WTC11 (cell line): ENCODE results near the gene SYNGR3. TPM values are rescaled to one million over a fixed set of nuclear protein-coding genes. Genes with fewer than 3 reads are reported as not detected.
A peak's percentile ranks its signal among the peaks of the same experiment; 100 is the strongest.

Experiments used
- ATAC-seq: fragments of 200-7000 bp; cut with Tn5 transposase; 2 replicates; pipeline ENCODE4 v1.10.0; 2021; ENCODE audit warnings: mild to moderate bottlenecking, moderate library complexity
- CTCF ChIA-PET: fragments of 300-600 bp; sonication (Branson Sonifier 250); formaldehyde crosslinking; loops from one replicate; lab custom pipeline; 2021; ENCODE audit warnings: antibody characterized with exemption; lab: Charles Lee
- POLR2A ChIA-PET: fragments of 350-600 bp; sonication (Branson Sonifier 250); formaldehyde crosslinking; loops from one replicate; lab custom pipeline; 2021; ENCODE audit warnings: antibody characterized with exemption; lab: Charles Lee
- DNase-seq: peaks from one replicate; pipeline ENCODE4 v3.0.0; 2021; ENCODE audit warnings: low spot score
- H3K27ac Mint-ChIP-seq: 2 replicates; pipeline ENCODE4 v1.8.0; 2021; ENCODE audit warnings: mixed read lengths
- H3K27me3 Mint-ChIP-seq: 2 replicates; pipeline ENCODE4 v1.8.0; 2021; ENCODE audit warnings: low read depth, mild to moderate bottlenecking, moderate library complexity, mixed read lengths
- H3K36me3 Mint-ChIP-seq: 2 replicates; pipeline ENCODE4 v1.8.0; 2021; ENCODE audit warnings: mixed read lengths
- H3K4me1 Mint-ChIP-seq: 2 replicates; pipeline ENCODE4 v1.8.0; 2022; ENCODE audit warnings: mixed read lengths
- H3K4me3 Mint-ChIP-seq: 2 replicates; pipeline ENCODE4 v1.8.0; 2021; ENCODE audit warnings: mild to moderate bottlenecking, moderate library complexity, mixed read lengths
- H3K9me3 Mint-ChIP-seq: 2 replicates; pipeline ENCODE4 v1.8.0; 2021; ENCODE audit warnings: mixed read lengths
- ETV6 ChIP-seq: sonication (generic); formaldehyde crosslinking; IDR thresholded peaks from 2 replicates; pipeline ENCODE4 v1.8.1; 2022; ENCODE audit warnings: mild to moderate bottlenecking, missing genetic modification reagents
- FOXP1 ChIP-seq: sonication (generic); formaldehyde crosslinking; IDR thresholded peaks from 2 replicates; pipeline ENCODE4 v1.8.0; 2022; ENCODE audit warnings: missing genetic modification reagents, mild to moderate bottlenecking, moderate library complexity, borderline replicate concordance
- GABPB1 ChIP-seq: sonication (generic); formaldehyde crosslinking; IDR thresholded peaks from 2 replicates; pipeline ENCODE4 v1.8.1; 2023; ENCODE audit warnings: mild to moderate bottlenecking, missing genetic modification reagents
- IRF2 ChIP-seq: sonication (generic); formaldehyde crosslinking; IDR thresholded peaks from 2 replicates; pipeline ENCODE4 v1.8.0; 2022; ENCODE audit warnings: low read depth, missing genetic modification reagents, borderline replicate concordance
- KAT7 ChIP-seq: sonication (generic); formaldehyde crosslinking; IDR thresholded peaks from 2 replicates; pipeline ENCODE4 v1.8.1; 2023; ENCODE audit warnings: missing genetic modification reagents, mild to moderate bottlenecking, borderline replicate concordance
- OVOL2 ChIP-seq: fragments of 250-450 bp; sonication (Bioruptor Pico); IDR thresholded peaks from 2 replicates; pipeline ENCODE4 v1.9.0; 2021; ENCODE audit warnings: mild to moderate bottlenecking, borderline replicate concordance
- PRRX2 ChIP-seq: fragments of 250-450 bp; sonication (Bioruptor Pico); IDR thresholded peaks from 2 replicates; pipeline ENCODE4 v1.8.0; 2021; ENCODE audit warnings: mild to moderate bottlenecking
- SMAD3 ChIP-seq: sonication (generic); formaldehyde crosslinking; IDR thresholded peaks from 2 replicates; pipeline ENCODE4 v1.8.0; 2022; ENCODE audit warnings: missing genetic modification reagents, mild to moderate bottlenecking, borderline replicate concordance
- SMAD4 ChIP-seq: sonication (generic); formaldehyde crosslinking; IDR thresholded peaks from 2 replicates; pipeline ENCODE4 v1.8.0; 2022; ENCODE audit warnings: mild to moderate bottlenecking, missing genetic modification reagents
- SOX15 ChIP-seq: fragments of 250-450 bp; sonication (Bioruptor Pico); IDR thresholded peaks from 2 replicates; pipeline ENCODE4 v1.9.0; 2021; ENCODE audit warnings: mild to moderate bottlenecking
- TCF7 ChIP-seq: sonication (generic); formaldehyde crosslinking; IDR thresholded peaks from 2 replicates; pipeline ENCODE4 v1.8.0; 2022; ENCODE audit warnings: mild to moderate bottlenecking, low read depth, missing genetic modification reagents, moderate library complexity
- TEAD4 ChIP-seq: sonication (generic); formaldehyde crosslinking; IDR thresholded peaks from 2 replicates; pipeline ENCODE4 v1.8.0; 2022; ENCODE audit warnings: mild to moderate bottlenecking, missing genetic modification reagents
- ZNF138 ChIP-seq: sonication (generic); formaldehyde crosslinking; conservative IDR thresholded peaks from 2 replicates; pipeline ENCODE4 v1.8.1; 2022; ENCODE audit warnings: mild to moderate bottlenecking, moderate library complexity, missing genetic modification reagents
- ZNF317 ChIP-seq: sonication (generic); formaldehyde crosslinking; IDR thresholded peaks from 2 replicates; pipeline ENCODE4 v1.8.1; 2023; ENCODE audit warnings: low read depth, mild to moderate bottlenecking, moderate library complexity, missing genetic modification reagents, borderline replicate concordance
- ZNF423 ChIP-seq: fragments of 250-450 bp; sonication (Bioruptor Pico); IDR thresholded peaks from 2 replicates; pipeline ENCODE4 v2.1.2; 2022; ENCODE audit warnings: mild to moderate bottlenecking, moderate library complexity
- total RNA-seq: library from RNA; stranded (reverse); gene quantifications from 3 replicates; pipeline ENCODE4 v1.2.3, GENCODE V29; 2021
- TF ChIP-seq, protein P1 (sequence below): fragments of 250-450 bp; sonication (Bioruptor Pico); conservative IDR thresholded peaks from 2 replicates; pipeline ENCODE4 v1.9.0; 2021; ENCODE audit warnings: mild to moderate bottlenecking
- TF ChIP-seq, protein P2 (sequence below): sonication (generic); formaldehyde crosslinking; IDR thresholded peaks from 2 replicates; pipeline ENCODE4 v1.8.1; 2023; ENCODE audit warnings: mild to moderate bottlenecking, missing genetic modification reagents
- TF ChIP-seq, protein P3 (sequence below): fragments of 250-450 bp; sonication (Bioruptor Pico); IDR thresholded peaks from 2 replicates; pipeline ENCODE4 v1.9.0; 2021; ENCODE audit warnings: moderate library complexity, mild to moderate bottlenecking, inconsistent platforms, borderline replicate concordance
- TF ChIP-seq, protein P4 (sequence below): sonication (generic); formaldehyde crosslinking; IDR thresholded peaks from 2 replicates; pipeline ENCODE4 v1.8.1; 2023; ENCODE audit warnings: mild to moderate bottlenecking, missing genetic modification reagents
- TF ChIP-seq, protein P5 (sequence below): sonication (generic); formaldehyde crosslinking; IDR thresholded peaks from 2 replicates; pipeline ENCODE4 v1.8.1; 2023; ENCODE audit warnings: mild to moderate bottlenecking, moderate library complexity, missing genetic modification reagents
- TF ChIP-seq, protein P6 (sequence below): sonication (generic); formaldehyde crosslinking; IDR thresholded peaks from 2 replicates; pipeline ENCODE4 v1.8.0; 2023; ENCODE audit warnings: missing genetic modification reagents

SYNGR3 gene
- total RNA-seq, 1 experiment from 2014 or later: 41.5 TPM

DNA sequence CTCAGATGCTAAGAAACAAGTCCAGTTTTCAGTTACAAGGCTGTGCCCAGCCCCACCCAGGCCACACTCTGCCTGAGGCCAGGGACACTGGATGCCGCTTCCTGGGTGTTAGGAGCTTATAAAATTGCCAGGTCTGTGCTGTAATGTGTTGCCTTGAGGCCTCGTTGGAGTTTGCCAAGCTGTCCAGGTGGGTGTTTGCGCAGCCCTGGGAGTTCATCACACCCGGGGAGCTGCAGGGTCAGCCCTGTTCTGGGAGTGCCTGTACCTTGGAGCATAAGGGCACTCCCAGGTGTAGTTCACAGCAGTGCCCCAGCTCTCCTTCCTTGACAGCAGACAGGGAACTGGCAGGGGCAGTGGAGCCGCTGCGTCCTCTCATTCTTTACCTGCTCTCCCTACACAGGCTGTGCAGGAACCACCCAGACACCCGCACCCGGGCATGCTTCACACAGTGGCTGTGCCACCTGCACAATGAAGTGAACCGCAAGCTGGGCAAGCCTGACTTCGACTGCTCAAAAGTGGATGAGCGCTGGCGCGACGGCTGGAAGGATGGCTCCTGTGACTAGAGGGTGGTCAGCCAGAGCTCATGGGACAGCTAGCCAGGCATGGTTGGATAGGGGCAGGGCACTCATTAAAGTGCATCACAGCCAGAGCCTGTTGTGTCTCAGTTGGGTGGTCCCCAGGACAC, 4.2 kb upstream of the SYNGR3 start:
- H3K9me3 Mint-ChIP-seq: no peaks in the 10 kb centered on the region
- CTCF ChIA-PET: interaction anchor here (1.4 to 1.8 kb wide), 2 partner anchors 18 to 31 kb away, joined by 4 to 11 read pairs; no protein-coding TSS in a partner anchor
- peak overlapping the region; percentile 81 for H3K4me3 Mint-ChIP-seq
- no peak overlapping the region for H3K27ac Mint-ChIP-seq
- peaks cover 40% of the 10 kb centered on the region for H3K27me3 Mint-ChIP-seq
- TF ChIP-seq ETV6 (CRISPR knock-in tag): no peak
- TF ChIP-seq OVOL2 (CRISPR knock-in tag): no peak
- TF ChIP-seq TCF7 (CRISPR knock-in tag): no peak
- no peak for TF ChIP-seq ZNF317 (CRISPR knock-in tag)
- TF ChIP-seq, protein P1, sequence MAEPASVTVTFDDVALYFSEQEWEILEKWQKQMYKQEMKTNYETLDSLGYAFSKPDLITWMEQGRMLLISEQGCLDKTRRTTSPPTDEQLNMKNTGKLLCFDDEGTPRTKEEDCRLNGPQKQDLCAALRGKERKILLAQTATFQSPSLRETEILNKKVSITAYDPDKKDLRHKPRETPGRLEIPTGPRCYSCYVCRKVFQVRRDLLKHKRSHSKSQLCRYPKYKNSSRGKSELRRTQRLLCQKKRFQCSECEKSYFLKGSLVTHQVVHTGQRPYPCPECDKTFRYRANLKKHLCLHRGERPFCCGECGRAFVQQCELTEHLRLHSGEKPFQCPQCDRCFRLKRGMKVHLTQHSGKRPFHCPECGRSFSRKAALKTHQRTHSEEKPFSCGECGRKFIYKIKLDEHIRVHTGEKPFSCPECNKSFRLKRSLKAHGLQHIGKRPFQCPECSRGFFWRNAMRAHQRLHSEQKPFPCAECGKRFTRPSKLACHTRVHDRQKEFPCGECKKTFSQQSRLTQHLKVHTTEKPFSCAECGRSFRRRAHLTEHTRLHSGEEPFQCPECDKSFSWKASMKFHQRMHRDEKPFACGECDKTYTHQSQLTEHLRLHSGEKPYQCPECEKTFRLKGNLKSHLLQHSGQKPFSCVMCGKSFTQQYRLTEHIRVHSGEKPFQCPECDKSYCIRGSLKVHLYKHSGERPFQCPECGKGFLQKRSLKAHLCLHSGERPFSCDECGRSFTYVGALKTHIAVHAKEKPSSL (CRISPR knock-in tag): no peak
- TF ChIP-seq, protein P2, sequence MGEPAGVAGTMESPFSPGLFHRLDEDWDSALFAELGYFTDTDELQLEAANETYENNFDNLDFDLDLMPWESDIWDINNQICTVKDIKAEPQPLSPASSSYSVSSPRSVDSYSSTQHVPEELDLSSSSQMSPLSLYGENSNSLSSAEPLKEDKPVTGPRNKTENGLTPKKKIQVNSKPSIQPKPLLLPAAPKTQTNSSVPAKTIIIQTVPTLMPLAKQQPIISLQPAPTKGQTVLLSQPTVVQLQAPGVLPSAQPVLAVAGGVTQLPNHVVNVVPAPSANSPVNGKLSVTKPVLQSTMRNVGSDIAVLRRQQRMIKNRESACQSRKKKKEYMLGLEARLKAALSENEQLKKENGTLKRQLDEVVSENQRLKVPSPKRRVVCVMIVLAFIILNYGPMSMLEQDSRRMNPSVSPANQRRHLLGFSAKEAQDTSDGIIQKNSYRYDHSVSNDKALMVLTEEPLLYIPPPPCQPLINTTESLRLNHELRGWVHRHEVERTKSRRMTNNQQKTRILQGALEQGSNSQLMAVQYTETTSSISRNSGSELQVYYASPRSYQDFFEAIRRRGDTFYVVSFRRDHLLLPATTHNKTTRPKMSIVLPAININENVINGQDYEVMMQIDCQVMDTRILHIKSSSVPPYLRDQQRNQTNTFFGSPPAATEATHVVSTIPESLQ (CRISPR knock-in tag): no peak
- TF ChIP-seq, protein P3, sequence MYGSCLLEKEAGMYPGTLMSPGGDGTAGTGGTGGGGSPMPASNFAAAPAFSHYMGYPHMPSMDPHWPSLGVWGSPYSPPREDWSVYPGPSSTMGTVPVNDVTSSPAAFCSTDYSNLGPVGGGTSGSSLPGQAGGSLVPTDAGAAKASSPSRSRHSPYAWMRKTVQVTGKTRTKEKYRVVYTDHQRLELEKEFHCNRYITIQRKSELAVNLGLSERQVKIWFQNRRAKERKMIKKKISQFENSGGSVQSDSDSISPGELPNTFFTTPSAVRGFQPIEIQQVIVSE (CRISPR knock-in tag): no peak
- no peak for TF ChIP-seq SOX15
- no peak for TF ChIP-seq IRF2 (CRISPR knock-in tag)
- no peak for TF ChIP-seq SMAD3 (CRISPR knock-in tag)
- TF ChIP-seq PRRX2 (CRISPR knock-in tag): no peak
- no peak for TF ChIP-seq FOXP1
- H3K36me3 Mint-ChIP-seq: peaks cover 5% of the 10 kb centered on the region; the same call in 1 of the 2 replicates
- no peak for DNase-seq
- H3K4me1 Mint-ChIP-seq: peaks cover 30% of the 10 kb centered on the region
- ATAC-seq: no peak
- POLR2A ChIA-PET: interaction anchor here (1.3 kb wide), 1 partner anchor 170 kb away, joined by 4 read pairs; the partner anchor contains the start of gene TRAF7

DNA sequence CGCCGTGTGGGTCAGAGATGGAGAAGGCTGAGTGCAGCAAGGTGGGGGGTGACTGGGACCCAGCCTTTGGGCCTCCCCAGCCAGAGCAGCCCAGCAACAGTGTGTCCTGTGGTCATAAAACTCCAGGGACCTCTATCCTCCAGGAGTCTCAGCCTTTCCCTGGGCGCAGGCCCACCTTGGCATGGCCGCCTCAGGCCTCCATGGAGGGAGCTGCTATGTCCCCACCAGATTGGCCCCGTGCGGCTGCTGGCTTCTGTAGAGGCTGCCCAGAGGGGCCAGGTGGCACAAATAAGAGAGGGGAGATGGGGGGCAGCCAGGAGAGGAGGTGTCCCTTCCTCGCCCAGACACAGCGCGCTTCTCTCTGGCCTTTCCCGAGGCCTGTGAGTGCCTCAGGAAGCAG, 2.6 kb upstream of the SYNGR3 start:
- no peak for DNase-seq
- Mint-ChIP-seq H3K36me3 (peaks cover 5% of the 10 kb centered on the region; the same call in 1 of the 2 replicates), H3K4me3 (no peak overlapping the region), H3K27me3 (peaks cover 36% of the 10 kb centered on the region), H3K9me3 (no peaks in the 10 kb centered on the region), H3K4me1 (peaks cover 28% of the 10 kb centered on the region), H3K27ac (no peak overlapping the region)
- ATAC-seq: no peak
- CTCF ChIA-PET: interaction anchor here (1.9 to 2.1 kb wide), 2 partner anchors 17 to 153 kb away, joined by 6 to 9 read pairs; no protein-coding TSS in a partner anchor
- TF ChIP-seq ZNF423 (CRISPR knock-in tag) (no peak), KAT7 (no peak), SOX15 (no peak), SMAD4 (CRISPR knock-in tag) (no peak)
- POLR2A ChIA-PET: interaction anchor here (0.8 kb wide), 1 partner anchor 22 kb away, joined by 3 read pairs; the partner anchor contains the start of gene RPS2

DNA sequence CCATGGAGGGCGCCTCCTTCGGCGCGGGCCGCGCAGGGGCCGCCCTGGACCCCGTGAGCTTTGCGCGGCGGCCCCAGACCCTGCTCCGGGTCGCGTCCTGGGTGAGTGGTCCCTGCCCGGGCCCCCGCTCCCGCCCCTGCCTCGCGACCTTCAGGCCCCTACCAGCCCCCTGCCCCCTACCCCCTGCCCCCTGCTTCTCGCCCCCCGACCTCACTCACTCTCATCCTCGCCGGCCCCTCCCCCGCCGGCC, 256 bp downstream of the SYNGR3 start:
- no peak overlapping the region for H3K4me3 Mint-ChIP-seq
- ChIA-PET POLR2A (no interaction called here), CTCF (interaction anchor here (0.8 to 6.4 kb wide), 5 partner anchors 10 to 150 kb away, joined by 3 to 59 read pairs (median 5); no protein-coding TSS in a partner anchor)
- ATAC-seq: peak; percentile 4; the same call in 1 of the 2 replicates
- peaks cover 24% of the 10 kb centered on the region for H3K27me3 Mint-ChIP-seq
- H3K36me3 Mint-ChIP-seq: peaks cover 5% of the 10 kb centered on the region; the same call in 1 of the 2 replicates
- no peaks in the 10 kb centered on the region for H3K9me3 Mint-ChIP-seq
- no peak for DNase-seq
- H3K27ac Mint-ChIP-seq: no peak overlapping the region
- H3K4me1 Mint-ChIP-seq: peaks cover 20% of the 10 kb centered on the region
- TF ChIP-seq, protein P2 (CRISPR knock-in tag): no peak
- TF ChIP-seq, protein P4, sequence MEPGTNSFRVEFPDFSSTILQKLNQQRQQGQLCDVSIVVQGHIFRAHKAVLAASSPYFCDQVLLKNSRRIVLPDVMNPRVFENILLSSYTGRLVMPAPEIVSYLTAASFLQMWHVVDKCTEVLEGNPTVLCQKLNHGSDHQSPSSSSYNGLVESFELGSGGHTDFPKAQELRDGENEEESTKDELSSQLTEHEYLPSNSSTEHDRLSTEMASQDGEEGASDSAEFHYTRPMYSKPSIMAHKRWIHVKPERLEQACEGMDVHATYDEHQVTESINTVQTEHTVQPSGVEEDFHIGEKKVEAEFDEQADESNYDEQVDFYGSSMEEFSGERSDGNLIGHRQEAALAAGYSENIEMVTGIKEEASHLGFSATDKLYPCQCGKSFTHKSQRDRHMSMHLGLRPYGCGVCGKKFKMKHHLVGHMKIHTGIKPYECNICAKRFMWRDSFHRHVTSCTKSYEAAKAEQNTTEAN (CRISPR knock-in tag): no peak
- no peak for TF ChIP-seq TEAD4
- TF ChIP-seq, protein P5, sequence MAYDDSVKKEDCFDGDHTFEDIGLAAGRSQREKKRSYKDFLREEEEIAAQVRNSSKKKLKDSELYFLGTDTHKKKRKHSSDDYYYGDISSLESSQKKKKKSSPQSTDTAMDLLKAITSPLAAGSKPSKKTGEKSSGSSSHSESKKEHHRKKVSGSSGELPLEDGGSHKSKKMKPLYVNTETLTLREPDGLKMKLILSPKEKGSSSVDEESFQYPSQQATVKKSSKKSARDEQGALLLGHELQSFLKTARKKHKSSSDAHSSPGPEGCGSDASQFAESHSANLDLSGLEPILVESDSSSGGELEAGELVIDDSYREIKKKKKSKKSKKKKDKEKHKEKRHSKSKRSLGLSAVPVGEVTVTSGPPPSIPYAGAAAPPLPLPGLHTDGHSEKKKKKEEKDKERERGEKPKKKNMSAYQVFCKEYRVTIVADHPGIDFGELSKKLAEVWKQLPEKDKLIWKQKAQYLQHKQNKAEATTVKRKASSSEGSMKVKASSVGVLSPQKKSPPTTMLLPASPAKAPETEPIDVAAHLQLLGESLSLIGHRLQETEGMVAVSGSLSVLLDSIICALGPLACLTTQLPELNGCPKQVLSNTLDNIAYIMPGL (CRISPR knock-in tag): no peak
- TF ChIP-seq ZNF138 (CRISPR knock-in tag): no peak
- no peak for TF ChIP-seq GABPB1 (CRISPR knock-in tag)
- TF ChIP-seq, protein P6, sequence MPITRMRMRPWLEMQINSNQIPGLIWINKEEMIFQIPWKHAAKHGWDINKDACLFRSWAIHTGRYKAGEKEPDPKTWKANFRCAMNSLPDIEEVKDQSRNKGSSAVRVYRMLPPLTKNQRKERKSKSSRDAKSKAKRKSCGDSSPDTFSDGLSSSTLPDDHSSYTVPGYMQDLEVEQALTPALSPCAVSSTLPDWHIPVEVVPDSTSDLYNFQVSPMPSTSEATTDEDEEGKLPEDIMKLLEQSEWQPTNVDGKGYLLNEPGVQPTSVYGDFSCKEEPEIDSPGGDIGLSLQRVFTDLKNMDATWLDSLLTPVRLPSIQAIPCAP (CRISPR knock-in tag): no peak
